Femur (tissue), 1 donor: Measurements from ENCODE around the gene FBLIM1.
A peak's percentile ranks its signal among the peaks of the same experiment; 100 is the strongest.
"Not testable (repeated sequence)": the region's sequence is repeated elsewhere in the genome, so short reads cannot be mapped to it uniquely, and the experiment has no call there.

Experiments
- DNase-seq: peaks from one replicate; pipeline ENCODE4 v3.0.0-alpha.2; 2017

The FBLIM1 gene

GRCh38 chr1:15770313-15770962 is 11.8 kb downstream of the FBLIM1 start:
- DNase-seq: no peak

- DNase-seq: no peak
These were observed 13.4 kb downstream of the FBLIM1 start for GRCh38 chr1:15771836-15772515.

GRCh38 chr1:15775706-15776105 is 17.1 kb downstream of the FBLIM1 start:
- DNase-seq: no peak

- DNase-seq: no peak
These were observed 19.5 kb downstream of the FBLIM1 start for GRCh38 chr1:15777909-15778707.

GRCh38 chr1:15785683-15786082 is 27.1 kb downstream of the FBLIM1 start:
- DNase-seq: no peak

- DNase-seq: peak; percentile 49
These were observed 28.0 kb downstream of the FBLIM1 start for GRCh38 chr1:15786581-15786980.

- DNase-seq: no peak
These were observed 30.2 kb downstream of the FBLIM1 start for GRCh38 chr1:15788624-15789301.

- DNase-seq: no peak
These were observed 37.5 kb downstream of the FBLIM1 start for GRCh38 chr1:15796086-15796462.

- no peak for DNase-seq
These were observed 39.2 kb downstream of the FBLIM1 start for GRCh38 chr1:15797614-15798390.

GRCh38 chr1:15799004-15799867 is 40.6 kb downstream of the FBLIM1 start:
- DNase-seq: no peak

GRCh38 chr1:15799928-15800835 is 41.6 kb downstream of the FBLIM1 start:
- DNase-seq: peak; percentile 53

GRCh38 chr1:15802234-15802965 is 43.8 kb downstream of the FBLIM1 start:
- DNase-seq: no peak

- DNase-seq: no peak
These were observed 44.8 kb downstream of the FBLIM1 start for GRCh38 chr1:15803380-15803779.

GRCh38 chr1:15804060-15804459 is 45.5 kb downstream of the FBLIM1 start:
- DNase-seq: no peak

- DNase-seq: no peak
These were observed 48.5 kb downstream of the FBLIM1 start for GRCh38 chr1:15807121-15807520.

- not testable (repeated sequence) for DNase-seq
These were observed 49.0 kb downstream of the FBLIM1 start, which contains the start of gene UQCRHL for GRCh38 chr1:15807549-15807948. Gene UQCRHL (minus strand): TSS chr1:15807649. CDS start chr1:15807649, 0 bp downstream.

- no peak for DNase-seq
These were observed 50.4 kb downstream of the FBLIM1 start for GRCh38 chr1:15808955-15809354.

GRCh38 chr1:15810073-15810472 is 51.5 kb downstream of the FBLIM1 start:
- no peak for DNase-seq

- DNase-seq: no peak
These were observed 58.1 kb downstream of the FBLIM1 start for GRCh38 chr1:15816674-15817073.
